ENCODE measurements around the gene FBXL12.

FBXL12 gene

GRCh38 chr19:9818734-9819595 lies at the start of gene FBXL12 (continued):
- TF ChIP-seq ZNF335 (tag by site-specific recombination; conservative IDR thresholded peaks at IDR 0.05) (peak; percentile 99), GFI1B (tag by site-specific recombination; IDR thresholded peaks at IDR 0.05) (no peak), ZNF707 (tag by site-specific recombination; IDR thresholded peaks at IDR 0.05) (no peak), GLI4 (tag by site-specific recombination; IDR thresholded peaks at IDR 0.05) (no peak), ZFP3 (tag by site-specific recombination; IDR thresholded peaks at IDR 0.05; ENCODE audit: low read depth) (no peak), ZNF391 (tag by site-specific recombination; IDR thresholded peaks at IDR 0.05; ENCODE audit: borderline replicate concordance, low read depth) (no peak), TCF7L2 (IDR thresholded peaks at IDR 0.05; ENCODE audit: borderline replicate concordance, low read depth, low read length) (no peak), ZNF610 (tag by site-specific recombination; IDR thresholded peaks at IDR 0.05; ENCODE audit: borderline replicate concordance) (no peak), ZIC2 (tag by site-specific recombination; IDR thresholded peaks at IDR 0.05) (no peak; the same call in 1 of the 2 replicates), ZNF571 (tag by site-specific recombination; IDR thresholded peaks at IDR 0.05) (no peak), ZNF513 (tag by site-specific recombination; IDR thresholded peaks at IDR 0.05) (no peak), ZNF19 (tag by site-specific recombination; IDR thresholded peaks at IDR 0.05; ENCODE audit: low read depth) (no peak), ZNF132 (tag by site-specific recombination; IDR thresholded peaks at IDR 0.05; ENCODE audit: borderline replicate concordance) (no peak), SETDB1 (IDR thresholded peaks at IDR 0.05; ENCODE audit: insufficient read length, low read length) (no peak), KLF1 (tag by site-specific recombination; IDR thresholded peaks at IDR 0.05) (peak; percentile 92), ZNF423 (tag by site-specific recombination; IDR thresholded peaks at IDR 0.05) (no peak), ZNF433 (tag by site-specific recombination; IDR thresholded peaks at IDR 0.05; ENCODE audit: low read depth) (no peak), BCL11A (tag by site-specific recombination; IDR thresholded peaks at IDR 0.05; ENCODE audit: low read depth) (no peak), MYNN (tag by site-specific recombination; IDR thresholded peaks at IDR 0.05; ENCODE audit: borderline replicate concordance) (no peak), RBAK (tag by site-specific recombination; IDR thresholded peaks at IDR 0.05) (no peak), SCRT1 (tag by site-specific recombination; IDR thresholded peaks at IDR 0.05; ENCODE audit: borderline replicate concordance) (no peak), ZNF580 (tag by site-specific recombination; IDR thresholded peaks at IDR 0.05) (peak; percentile 92), ZNF777 (tag by site-specific recombination; IDR thresholded peaks at IDR 0.05; ENCODE audit: borderline replicate concordance) (no peak), KLF16 (tag by site-specific recombination; IDR thresholded peaks at IDR 0.05) (0 out of 2 replicates have a peak, but pooled peaks have one; percentile 4), PRDM1 (tag by site-specific recombination; IDR thresholded peaks at IDR 0.05) (no peak), ZNF2 (tag by site-specific recombination; IDR thresholded peaks at IDR 0.05) (no peak)
- TF ChIP-seq, protein P1, sequence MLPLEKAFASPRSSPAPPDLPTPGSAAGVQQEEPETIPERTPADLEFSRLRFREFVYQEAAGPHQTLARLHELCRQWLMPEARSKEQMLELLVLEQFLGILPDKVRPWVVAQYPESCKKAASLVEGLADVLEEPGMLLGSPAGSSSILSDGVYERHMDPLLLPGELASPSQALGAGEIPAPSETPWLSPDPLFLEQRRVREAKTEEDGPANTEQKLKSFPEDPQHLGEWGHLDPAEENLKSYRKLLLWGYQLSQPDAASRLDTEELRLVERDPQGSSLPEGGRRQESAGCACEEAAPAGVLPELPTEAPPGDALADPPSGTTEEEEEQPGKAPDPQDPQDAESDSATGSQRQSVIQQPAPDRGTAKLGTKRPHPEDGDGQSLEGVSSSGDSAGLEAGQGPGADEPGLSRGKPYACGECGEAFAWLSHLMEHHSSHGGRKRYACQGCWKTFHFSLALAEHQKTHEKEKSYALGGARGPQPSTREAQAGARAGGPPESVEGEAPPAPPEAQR (tag by site-specific recombination; IDR thresholded peaks at IDR 0.05), result no peak
- TF ChIP-seq, protein P2, sequence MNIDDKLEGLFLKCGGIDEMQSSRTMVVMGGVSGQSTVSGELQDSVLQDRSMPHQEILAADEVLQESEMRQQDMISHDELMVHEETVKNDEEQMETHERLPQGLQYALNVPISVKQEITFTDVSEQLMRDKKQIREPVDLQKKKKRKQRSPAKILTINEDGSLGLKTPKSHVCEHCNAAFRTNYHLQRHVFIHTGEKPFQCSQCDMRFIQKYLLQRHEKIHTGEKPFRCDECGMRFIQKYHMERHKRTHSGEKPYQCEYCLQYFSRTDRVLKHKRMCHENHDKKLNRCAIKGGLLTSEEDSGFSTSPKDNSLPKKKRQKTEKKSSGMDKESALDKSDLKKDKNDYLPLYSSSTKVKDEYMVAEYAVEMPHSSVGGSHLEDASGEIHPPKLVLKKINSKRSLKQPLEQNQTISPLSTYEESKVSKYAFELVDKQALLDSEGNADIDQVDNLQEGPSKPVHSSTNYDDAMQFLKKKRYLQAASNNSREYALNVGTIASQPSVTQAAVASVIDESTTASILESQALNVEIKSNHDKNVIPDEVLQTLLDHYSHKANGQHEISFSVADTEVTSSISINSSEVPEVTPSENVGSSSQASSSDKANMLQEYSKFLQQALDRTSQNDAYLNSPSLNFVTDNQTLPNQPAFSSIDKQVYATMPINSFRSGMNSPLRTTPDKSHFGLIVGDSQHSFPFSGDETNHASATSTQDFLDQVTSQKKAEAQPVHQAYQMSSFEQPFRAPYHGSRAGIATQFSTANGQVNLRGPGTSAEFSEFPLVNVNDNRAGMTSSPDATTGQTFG (tag by site-specific recombination; IDR thresholded peaks at IDR 0.05; ENCODE audit: borderline replicate concordance), result no peak
- TF ChIP-seq, protein P3, sequence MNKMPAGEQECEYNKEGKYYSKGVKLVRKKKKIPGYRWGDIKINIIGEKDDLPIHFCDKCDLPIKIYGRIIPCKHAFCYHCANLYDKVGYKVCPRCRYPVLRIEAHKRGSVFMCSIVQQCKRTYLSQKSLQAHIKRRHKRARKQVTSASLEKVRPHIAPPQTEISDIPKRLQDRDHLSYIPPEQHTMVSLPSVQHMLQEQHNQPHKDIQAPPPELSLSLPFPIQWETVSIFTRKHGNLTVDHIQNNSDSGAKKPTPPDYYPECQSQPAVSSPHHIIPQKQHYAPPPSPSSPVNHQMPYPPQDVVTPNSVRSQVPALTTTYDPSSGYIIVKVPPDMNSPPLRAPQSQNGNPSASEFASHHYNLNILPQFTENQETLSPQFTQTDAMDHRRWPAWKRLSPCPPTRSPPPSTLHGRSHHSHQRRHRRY (tag by site-specific recombination; IDR thresholded peaks at IDR 0.05), result no peak
- TF ChIP-seq, protein P4, sequence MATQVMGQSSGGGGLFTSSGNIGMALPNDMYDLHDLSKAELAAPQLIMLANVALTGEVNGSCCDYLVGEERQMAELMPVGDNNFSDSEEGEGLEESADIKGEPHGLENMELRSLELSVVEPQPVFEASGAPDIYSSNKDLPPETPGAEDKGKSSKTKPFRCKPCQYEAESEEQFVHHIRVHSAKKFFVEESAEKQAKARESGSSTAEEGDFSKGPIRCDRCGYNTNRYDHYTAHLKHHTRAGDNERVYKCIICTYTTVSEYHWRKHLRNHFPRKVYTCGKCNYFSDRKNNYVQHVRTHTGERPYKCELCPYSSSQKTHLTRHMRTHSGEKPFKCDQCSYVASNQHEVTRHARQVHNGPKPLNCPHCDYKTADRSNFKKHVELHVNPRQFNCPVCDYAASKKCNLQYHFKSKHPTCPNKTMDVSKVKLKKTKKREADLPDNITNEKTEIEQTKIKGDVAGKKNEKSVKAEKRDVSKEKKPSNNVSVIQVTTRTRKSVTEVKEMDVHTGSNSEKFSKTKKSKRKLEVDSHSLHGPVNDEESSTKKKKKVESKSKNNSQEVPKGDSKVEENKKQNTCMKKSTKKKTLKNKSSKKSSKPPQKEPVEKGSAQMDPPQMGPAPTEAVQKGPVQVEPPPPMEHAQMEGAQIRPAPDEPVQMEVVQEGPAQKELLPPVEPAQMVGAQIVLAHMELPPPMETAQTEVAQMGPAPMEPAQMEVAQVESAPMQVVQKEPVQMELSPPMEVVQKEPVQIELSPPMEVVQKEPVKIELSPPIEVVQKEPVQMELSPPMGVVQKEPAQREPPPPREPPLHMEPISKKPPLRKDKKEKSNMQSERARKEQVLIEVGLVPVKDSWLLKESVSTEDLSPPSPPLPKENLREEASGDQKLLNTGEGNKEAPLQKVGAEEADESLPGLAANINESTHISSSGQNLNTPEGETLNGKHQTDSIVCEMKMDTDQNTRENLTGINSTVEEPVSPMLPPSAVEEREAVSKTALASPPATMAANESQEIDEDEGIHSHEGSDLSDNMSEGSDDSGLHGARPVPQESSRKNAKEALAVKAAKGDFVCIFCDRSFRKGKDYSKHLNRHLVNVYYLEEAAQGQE (tag by site-specific recombination; IDR thresholded peaks at IDR 0.05), result no peak
